Measurements from ENCODE around the gene STK10. TPM values are rescaled to one million over a fixed set of nuclear protein-coding genes. Genes with fewer than 3 reads are reported as not detected.

The STK10 gene
- total RNA-seq, 1 experiment from 2014 or later, result 22.9 TPM

- H3K27me3 ChIP-seq (ENCODE audit: insufficient read depth, low read length), result no peaks in the 10 kb centered on the region
- no peak overlapping the region for H3K27ac ChIP-seq (ENCODE audit: low read depth, low read length)
- H3K9me3 ChIP-seq (ENCODE audit: control insufficient read depth in 1 of 2, insufficient read depth in 1 of 2, low read depth in 1 of 2, low read length in 2 of 2), result peaks cover under 1 to 1% of the 10 kb centered on the region in 2 experiments; a peak in 2 of 4 replicates
- H2AFZ ChIP-seq (ENCODE audit: low read depth, low read length, poor library complexity, severe bottlenecking), result no peak overlapping the region
- H4K20me1 ChIP-seq (ENCODE audit: insufficient read depth), result no peaks in the 10 kb centered on the region
- H3K4me3 ChIP-seq (replicated peaks in 1 of 2; ENCODE audit: low read depth in 1 of 2, low read length in 2 of 2), result no peak overlapping the region
- H3K4me1 ChIP-seq (ENCODE audit: control insufficient read depth in 1 of 2, insufficient read depth in 2 of 2, low read length in 2 of 2), result no peaks in the 10 kb centered on the region; a peak in 1 of 4 replicates
- ChIA-PET CTCF (no interaction called here), POLR2A (no interaction called here), RAD21 (ENCODE audit: low non-redundant PET in 1 of 2, low total read pairs in 2 of 2, uncharacterized antibody in 2 of 2, unreplicated experiment in 2 of 2) (interaction anchor here in 1 of 2 experiments (0.6 kb wide), 1 partner anchor 60 kb away, joined by 5 read pairs; no protein-coding TSS in a partner anchor)
- intact Hi-C loops (cut with micrococcal nuclease), result no loop called here
- peaks cover 2% of the 10 kb centered on the region in 2 experiments; a peak in 2 of 4 replicates for H3K36me3 ChIP-seq (ENCODE audit: control insufficient read depth in 1 of 2, insufficient read depth in 2 of 2, low read length in 2 of 2)
- TF ChIP-seq EZH2 (IDR thresholded peaks at IDR 0.05), result no peak
- TF ChIP-seq, protein P1, sequence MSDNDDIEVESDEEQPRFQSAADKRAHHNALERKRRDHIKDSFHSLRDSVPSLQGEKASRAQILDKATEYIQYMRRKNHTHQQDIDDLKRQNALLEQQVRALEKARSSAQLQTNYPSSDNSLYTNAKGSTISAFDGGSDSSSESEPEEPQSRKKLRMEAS (IDR thresholded peaks at IDR 0.05), result no peak
- TF ChIP-seq ELF1 (IDR thresholded peaks at IDR 0.05; ENCODE audit: borderline replicate concordance, low read depth), result no peak
- no peak for TF ChIP-seq YY1 (IDR thresholded peaks at IDR 0.05; ENCODE audit: extremely low read depth, insufficient replicate concordance, low read depth, low read length)
- TF ChIP-seq SRF (IDR thresholded peaks at IDR 0.05; ENCODE audit: low read depth), result no peak
- TF ChIP-seq CBX3 (IDR thresholded peaks at IDR 0.05; ENCODE audit: low read depth), result no peak
- no peak for TF ChIP-seq ZFX (IDR thresholded peaks at IDR 0.05)
- TF ChIP-seq SIN3A (IDR thresholded peaks at IDR 0.05; ENCODE audit: low read depth), result no peak
- no peak for TF ChIP-seq POLR2A (IDR thresholded peaks at IDR 0.05; ENCODE audit: borderline replicate concordance, extremely low read depth, insufficient read depth, insufficient read length)
- no peak for TF ChIP-seq FOSL1 (IDR thresholded peaks at IDR 0.05; ENCODE audit: low read depth)
- TF ChIP-seq SP1 (IDR thresholded peaks at IDR 0.05; ENCODE audit: low read depth), result no peak
- TF ChIP-seq RAD21 (IDR thresholded peaks at IDR 0.05; ENCODE audit: low read depth), result no peak
- no peak for TF ChIP-seq JUND (IDR thresholded peaks at IDR 0.05)
- TF ChIP-seq POLR2AphosphoS5 (IDR thresholded peaks at IDR 0.05; ENCODE audit: low read depth, low read length), result no peak
- no peak overlapping the region for H3K4me2 ChIP-seq (ENCODE audit: low read length)
- ATAC-seq (no peak), DNase-seq (ENCODE audit: low read depth, low spot score) (no peak)
- H3K79me2 ChIP-seq (ENCODE audit: insufficient read depth, low read length), result no peaks in the 10 kb centered on the region
- no peaks in the 10 kb centered on the region for H3K9me2 ChIP-seq (ENCODE audit: insufficient read depth)
- no TSS peak for BruUV-seq (replicated peaks)
- H3K9ac ChIP-seq (ENCODE audit: low read length), result no peak overlapping the region
Observed at GRCh38 chr5:172129256-172129910, 58.6 kb downstream of the STK10 start.
